Measurements from ENCODE around the gene FOXL3.

- no peak for TF ChIP-seq CTCF (conservative IDR thresholded peaks at IDR 0.05; ENCODE audit: low read depth in 2 of 2)
- TF ChIP-seq REST (IDR thresholded peaks at IDR 0.05; ENCODE audit: unreplicated experiment), result no peak
- TF ChIP-seq POLR2AphosphoS5 (IDR thresholded peaks at IDR 0.05; ENCODE audit: low read depth), result no peak
- no peak for TF ChIP-seq EZH2phosphoT487 (IDR thresholded peaks at IDR 0.05; ENCODE audit: unreplicated experiment)
- TF ChIP-seq NANOG (IDR thresholded peaks at IDR 0.05; ENCODE audit: borderline replicate concordance), result no peak
- TF ChIP-seq ZNF114 (CRISPR knock-in tag; IDR thresholded peaks at IDR 0.05), result no peak
- no peak for TF ChIP-seq EZH2 (IDR thresholded peaks at IDR 0.05; ENCODE audit: low read depth, unreplicated experiment)
Observed at GRCh38 chr7:294440-295154, 4.6 kb downstream of the FOXL3 start.

Measured in GM23338 (cell line).